Body of pancreas (tissue), 4 donors: Measurements from ENCODE around the gene TFF2.

Source experiments
- POLR2A ChIP-seq, 3 donors: fragments of 450-650 bp; IDR thresholded peaks; one replicate each; pipeline ENCODE4 v1.6.1; 2016; ENCODE audit warnings: antibody characterized with exemption in 3 of 3, mild to moderate bottlenecking in 2 of 3
- TF ChIP-seq, protein P1 (sequence below), 7 experiments: fragments of 450-650 bp in 4 of 7; fragments of 200-600 bp in 3 of 7; sonication (generic) in 3 of 7; IDR thresholded peaks; one replicate each; pipeline ENCODE4 v1.5.1; 2016 to 2019; ENCODE audit warnings: antibody characterized with exemption in 7 of 7

GRCh38 chr21:42385619-42386018 lies 34.8 kb upstream of the TFF2 start:
- TF ChIP-seq, protein P1, sequence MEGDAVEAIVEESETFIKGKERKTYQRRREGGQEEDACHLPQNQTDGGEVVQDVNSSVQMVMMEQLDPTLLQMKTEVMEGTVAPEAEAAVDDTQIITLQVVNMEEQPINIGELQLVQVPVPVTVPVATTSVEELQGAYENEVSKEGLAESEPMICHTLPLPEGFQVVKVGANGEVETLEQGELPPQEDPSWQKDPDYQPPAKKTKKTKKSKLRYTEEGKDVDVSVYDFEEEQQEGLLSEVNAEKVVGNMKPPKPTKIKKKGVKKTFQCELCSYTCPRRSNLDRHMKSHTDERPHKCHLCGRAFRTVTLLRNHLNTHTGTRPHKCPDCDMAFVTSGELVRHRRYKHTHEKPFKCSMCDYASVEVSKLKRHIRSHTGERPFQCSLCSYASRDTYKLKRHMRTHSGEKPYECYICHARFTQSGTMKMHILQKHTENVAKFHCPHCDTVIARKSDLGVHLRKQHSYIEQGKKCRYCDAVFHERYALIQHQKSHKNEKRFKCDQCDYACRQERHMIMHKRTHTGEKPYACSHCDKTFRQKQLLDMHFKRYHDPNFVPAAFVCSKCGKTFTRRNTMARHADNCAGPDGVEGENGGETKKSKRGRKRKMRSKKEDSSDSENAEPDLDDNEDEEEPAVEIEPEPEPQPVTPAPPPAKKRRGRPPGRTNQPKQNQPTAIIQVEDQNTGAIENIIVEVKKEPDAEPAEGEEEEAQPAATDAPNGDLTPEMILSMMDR (IDR thresholded peaks at IDR 0.05), result no peak
- TF ChIP-seq POLR2A (IDR thresholded peaks at IDR 0.05), result no peak
